ENCODE data around the gene GPR158.

GPR158 gene

DNA sequence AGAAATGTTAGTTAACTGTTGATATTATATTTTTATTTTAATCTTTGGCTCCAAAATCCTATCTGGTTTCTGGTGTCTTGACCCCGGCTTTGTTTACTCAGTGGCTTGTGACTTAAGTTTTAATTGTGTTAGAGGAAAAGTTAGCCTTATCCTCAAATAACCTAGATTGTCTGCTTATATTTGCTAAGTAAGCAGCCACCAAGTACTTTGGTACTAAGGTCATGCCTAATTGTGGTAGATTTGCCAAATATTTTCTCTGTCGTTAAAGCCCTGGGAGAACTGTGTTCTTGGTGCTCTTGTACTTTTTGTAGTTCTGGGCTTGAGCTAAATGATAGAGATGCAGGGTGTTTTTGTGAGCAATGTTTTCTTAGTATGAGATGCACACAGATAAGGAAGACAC is 34.8 kb downstream of the GPR158 start:
- no peak for DNase-seq

DNA sequence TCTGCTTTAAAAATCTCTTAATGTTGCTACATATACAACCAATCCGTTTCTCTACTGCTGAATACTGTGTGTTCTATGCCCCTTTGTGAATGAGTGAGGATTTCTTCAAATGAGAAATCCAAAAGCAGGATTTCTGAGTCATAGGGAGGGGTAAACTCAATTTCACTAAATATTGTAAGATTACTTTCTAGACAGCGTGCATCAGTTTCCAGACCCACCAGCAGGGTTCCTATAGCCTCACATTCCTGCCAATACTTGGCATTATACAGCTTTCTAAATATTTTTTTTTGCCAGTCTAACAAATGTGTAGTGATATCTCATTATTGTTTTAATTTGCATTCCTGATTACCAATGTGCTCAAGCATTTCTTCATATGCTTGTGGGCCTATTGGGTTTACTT is 35.5 kb downstream of the GPR158 start:
- DNase-seq: no peak

DNA sequence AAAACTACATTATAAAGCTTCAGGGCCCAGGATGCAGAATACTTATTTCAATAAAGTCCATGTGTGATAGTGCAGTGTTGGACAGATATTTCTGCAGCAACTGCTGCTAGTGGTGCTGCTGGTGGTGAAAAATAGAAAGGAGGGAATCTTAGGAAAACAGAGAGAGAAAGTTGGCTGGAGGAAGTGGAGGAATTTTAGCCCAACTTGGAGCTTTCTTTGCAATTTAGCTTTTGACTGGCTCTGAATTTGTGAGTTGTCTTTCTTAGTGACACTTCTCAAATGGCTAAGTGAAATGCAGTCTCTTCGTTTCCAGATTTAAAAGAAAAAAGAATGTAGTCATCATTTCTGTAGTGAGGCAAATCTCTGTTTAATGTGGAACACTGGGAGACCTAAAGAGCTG is 45.4 kb downstream of the GPR158 start:
- DNase-seq: no peak

DNA sequence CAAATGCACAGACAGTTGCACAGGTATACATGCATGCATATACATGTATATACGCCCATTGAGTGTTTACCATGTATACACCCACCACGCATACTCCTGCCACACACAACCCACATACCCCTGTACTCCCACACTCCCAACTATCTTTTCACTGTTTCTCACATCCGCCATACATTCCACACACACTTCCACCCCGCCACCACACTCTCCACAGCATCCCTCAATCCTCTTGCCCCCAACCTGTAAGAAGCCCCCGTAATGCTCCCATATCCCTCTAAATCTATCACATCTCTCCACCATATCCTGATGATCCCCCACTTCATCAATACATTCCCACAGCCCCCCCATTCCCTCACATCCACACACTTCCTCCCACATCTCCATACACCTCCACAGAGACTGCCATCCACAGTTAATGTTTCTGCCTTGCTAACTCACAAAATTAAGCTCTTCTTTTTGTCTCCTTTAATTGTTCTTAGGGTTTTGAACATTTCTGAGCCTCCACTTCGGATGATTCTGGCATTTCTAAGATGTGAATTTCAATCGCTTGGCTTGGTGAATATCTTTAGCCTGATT is 47.4 kb downstream of the GPR158 start:
- DNase-seq: no peak

DNA sequence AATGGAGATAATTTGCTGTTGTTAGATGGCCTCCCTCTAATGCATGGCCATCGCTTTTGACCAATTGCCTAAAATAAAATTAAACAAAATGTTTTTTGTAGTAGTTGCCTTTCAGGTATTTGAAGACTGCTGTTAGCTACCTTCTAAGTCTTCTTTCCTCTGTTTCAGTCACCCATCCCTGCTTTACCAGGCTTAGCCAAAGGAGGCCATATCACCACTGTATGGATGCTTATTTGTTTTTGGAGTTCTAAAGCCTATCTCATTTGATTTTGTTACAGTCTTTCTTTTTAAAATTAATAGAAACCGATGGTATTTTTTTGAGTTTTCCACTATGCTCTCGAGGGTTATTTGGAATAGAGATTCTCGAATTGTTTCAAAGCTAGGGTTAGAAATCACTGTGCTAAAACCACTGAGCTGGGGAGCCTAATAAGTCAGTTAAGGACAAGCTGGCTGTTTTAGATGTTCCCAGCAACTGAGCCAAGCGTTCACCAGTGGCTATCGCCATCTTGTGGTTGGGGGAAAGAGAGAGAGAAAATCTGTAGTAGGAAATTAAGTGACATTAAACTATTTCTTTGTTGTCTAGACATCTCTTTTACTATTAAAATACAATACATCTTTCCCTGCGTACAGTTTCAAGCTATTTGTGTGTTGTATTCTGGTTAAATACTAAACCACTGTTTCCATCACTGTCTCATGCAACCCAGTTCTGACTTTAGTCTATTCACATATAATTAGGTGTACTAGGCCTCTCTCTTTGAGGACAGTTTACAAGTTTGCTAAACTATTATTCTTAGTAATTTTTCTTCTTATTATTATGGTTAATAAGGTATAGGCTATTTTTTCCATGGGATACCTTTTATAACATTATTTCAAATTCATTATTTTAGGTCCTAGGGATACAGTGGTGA is 52.2 kb downstream of the GPR158 start:
- peak; percentile 13 for DNase-seq

DNA sequence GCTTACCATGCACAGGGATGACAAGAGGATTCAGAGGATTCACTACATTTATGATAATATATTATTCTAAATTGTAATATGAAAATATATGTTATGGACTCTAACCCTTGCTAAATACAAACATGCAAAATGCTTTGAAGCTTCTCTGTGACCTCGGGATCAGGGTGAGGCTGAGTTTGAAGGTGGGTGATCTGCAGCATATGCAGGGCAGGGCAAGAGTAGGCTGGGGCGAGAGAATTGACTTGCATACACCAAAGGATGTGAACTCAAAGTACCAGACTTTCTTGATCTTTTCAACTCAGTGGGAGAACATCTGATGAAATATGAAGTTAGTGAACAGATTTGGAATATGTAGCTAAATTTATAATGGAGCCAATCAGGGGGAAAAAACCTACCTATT is 57.0 kb downstream of the GPR158 start:
- DNase-seq: no peak

DNA sequence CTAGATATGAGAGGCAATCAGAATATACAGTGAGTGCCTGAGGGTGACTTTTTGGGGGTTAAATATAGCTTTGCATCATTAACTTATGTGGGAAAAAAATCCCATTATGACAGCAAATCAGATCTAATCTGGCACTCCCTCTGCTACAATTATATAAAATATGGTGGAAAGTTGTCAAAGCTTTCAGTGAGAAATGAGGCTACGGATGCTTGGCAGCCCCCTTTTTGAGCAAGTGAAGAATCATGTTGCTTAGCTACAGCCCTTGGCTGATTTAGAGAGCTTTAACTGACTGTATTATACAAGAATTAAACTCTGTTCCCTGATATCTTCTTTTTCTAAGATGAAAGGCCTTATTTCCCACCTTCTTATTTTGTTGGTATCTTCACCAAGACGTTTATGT is 57.4 kb downstream of the GPR158 start:
- no peak for DNase-seq

DNA sequence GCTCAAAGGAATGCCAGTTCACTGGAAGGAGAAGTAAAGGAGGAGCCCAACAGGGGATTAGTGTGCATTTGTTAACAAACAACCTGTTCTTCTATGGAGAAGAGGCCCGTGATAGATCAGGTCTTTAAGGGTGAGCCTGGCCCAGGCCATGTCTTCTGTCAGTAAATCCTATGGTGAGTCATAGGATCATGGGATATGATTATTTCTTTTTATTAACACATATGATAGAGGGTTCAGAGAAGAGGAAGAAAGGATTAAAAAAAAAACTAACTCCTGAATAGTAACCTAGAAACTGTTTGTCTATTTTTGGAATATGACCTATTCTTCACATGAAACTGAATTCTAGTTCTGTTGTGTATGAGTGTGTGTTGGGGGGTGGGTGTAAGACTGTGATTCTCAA is 70.4 kb downstream of the GPR158 start:
- DNase-seq: no peak

DNA sequence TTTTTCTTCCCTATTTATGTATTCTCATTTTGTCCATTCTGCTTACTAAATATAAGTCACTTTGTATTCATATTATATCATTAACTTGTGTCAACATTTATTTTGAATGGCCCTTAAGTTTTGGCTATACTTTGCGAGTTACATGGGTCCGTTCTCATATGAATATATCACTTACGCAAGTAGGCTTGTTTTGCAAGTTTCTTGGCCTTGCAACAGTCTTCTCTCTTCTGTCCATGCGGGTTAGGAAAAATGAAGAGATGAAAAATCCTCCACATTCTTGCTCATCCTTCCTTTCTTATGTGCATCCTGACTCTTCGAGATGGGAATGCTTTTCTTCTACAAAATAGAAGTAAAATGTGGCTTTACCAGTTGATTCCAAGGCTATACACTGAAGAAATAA is 82.8 kb downstream of the GPR158 start:
- no peak for DNase-seq

DNA sequence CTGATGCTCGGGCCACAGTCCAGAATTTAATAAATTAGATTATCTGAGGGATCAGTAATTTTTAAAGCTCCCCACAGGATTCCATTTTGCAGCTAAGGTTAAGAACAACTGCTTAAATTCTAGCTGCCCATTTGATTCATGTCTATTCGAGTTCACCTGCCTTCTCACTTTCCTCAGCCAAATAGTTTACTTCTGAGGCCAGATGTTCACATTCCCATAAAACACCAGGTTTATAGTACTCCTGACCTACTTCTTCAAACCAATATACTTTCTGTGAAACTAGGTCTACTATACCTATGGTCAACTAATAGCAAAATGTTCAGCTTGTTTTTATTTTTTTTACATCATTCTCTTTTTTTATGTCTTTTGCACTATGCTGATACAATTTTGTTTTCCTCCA is 86.3 kb downstream of the GPR158 start:
- no peak for DNase-seq

DNA sequence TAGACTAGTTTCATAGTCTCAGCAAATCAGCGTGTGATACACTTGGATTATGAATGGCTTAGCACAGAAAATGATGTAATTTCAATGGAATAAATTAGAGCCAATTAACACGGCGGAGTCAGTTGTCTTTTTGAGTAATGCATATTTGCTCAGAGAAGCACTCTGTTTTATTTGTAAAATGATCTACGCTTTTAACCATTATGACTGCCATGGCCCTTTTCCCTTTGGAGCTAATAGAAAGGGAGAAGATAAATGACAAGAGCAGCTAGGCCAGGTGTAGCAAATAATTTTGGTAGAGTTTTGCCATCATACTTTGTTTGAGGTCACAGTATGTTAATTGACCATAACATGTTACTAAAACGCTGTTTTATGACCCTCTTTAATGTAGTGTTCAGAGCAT is 86.8 kb downstream of the GPR158 start:
- DNase-seq: peak; percentile 59

DNA sequence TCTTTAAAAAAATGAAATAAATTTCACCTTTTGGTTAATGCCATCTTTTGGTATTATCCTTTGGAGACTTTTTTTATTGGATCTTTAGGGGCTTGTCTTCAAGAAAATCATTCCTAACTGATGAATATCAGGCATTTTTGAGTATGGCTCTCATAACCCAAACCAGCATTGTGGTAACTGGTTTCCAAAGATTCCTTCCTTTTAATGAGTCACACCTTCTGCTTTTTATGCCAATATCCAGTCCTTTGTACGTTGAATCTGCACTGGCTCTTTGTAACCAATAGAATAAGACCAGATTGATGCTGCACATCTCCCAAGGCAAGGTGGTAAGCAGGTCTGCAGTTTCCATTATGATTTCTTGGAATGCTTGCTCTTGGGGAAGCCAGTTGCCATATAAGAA is 89.1 kb downstream of the GPR158 start:
- DNase-seq: no peak

DNA sequence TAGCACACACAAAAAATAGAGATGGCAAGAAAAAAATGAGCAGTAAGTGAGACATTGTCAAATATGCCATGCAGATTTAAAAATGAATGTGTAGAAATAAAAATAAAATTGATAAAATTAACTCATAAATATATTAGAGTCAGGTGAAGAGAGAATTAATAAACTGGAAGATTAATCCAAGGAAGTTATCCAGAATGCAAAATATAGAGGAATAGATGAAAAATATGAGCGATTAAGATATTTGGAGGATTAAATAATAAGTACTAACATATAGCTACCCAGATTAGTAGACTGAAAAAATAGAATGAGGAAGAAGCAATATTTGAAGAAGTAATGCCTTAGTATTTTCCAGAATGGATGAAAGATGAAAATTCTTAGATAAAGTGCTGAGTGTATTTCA is 103.4 kb downstream of the GPR158 start:
- no peak for DNase-seq

DNA sequence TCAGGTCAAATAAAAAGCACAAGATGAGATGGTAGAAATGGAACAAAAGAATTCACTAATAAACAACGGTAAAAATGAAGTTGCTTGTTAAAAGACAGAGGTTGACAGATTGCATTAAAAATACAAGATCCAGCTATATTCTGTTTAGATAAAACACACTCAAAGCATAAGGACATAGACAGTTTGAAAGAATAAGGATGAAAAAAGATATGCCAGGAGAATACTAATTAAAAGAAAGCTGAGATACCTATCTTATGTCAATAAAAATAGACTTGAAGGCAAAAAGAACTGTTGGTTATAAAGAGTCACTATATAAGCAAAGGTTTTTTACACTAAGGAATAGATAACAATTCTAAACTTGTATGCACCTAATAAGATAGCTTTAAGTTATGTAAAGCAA is 105.3 kb downstream of the GPR158 start:
- no peak for DNase-seq

DNA sequence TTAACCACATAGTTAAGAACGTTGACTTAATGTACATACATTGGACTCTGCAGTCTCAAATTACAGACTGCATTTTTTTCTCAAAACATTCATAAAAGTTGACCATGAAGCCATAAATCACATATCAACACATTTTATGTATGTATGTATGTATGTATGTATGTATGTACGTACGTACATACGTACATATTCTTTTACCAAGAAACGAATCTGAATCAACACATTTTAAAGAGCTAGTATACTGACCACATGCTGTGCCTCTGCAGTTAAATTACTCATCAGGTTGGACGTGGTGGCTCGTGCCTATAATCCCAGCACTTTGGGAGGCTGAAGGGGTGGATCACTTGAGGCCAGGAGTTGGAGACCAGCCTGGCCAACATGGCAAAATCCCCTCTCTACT is 105.8 kb downstream of the GPR158 start:
- no peak for DNase-seq

DNA sequence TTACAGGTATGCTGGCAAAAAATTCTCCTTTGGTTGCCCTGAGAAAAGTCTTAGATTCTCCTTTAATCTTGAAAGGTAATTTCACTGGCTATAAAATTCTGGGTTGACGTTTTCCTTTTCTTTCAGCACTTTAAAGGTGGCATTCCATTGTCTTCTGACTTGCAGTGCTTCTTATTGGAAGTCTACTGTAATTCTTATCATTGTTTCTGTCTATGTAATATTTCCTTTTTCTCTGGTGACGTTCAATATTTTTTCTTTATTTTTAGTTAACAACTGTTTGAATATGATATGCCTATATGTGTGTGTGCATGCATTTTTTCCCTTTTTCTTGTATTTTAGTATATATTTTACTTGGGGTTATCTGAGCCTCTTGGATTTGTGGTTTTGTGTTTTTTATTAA is 111.0 kb downstream of the GPR158 start:
- no peak for DNase-seq

DNA sequence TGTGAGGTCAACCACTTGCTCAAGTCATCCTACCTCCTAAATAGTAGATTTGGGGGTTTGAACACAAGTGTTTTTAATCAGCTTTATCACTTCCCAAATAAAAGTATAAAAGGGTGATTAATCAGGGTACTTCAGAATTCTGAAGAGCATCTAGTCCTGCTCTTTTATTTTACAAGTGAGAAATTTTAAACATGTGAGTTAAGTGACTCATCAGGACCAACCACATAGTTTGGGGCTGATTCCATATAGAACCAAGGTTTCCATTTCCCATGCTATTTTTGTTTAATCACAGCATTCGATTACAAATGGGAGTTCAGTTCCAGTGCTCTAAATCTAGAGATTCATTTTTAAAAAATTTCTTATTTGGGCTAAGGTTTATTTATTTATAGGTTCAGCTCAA is 113.4 kb downstream of the GPR158 start:
- no peak for DNase-seq

DNA sequence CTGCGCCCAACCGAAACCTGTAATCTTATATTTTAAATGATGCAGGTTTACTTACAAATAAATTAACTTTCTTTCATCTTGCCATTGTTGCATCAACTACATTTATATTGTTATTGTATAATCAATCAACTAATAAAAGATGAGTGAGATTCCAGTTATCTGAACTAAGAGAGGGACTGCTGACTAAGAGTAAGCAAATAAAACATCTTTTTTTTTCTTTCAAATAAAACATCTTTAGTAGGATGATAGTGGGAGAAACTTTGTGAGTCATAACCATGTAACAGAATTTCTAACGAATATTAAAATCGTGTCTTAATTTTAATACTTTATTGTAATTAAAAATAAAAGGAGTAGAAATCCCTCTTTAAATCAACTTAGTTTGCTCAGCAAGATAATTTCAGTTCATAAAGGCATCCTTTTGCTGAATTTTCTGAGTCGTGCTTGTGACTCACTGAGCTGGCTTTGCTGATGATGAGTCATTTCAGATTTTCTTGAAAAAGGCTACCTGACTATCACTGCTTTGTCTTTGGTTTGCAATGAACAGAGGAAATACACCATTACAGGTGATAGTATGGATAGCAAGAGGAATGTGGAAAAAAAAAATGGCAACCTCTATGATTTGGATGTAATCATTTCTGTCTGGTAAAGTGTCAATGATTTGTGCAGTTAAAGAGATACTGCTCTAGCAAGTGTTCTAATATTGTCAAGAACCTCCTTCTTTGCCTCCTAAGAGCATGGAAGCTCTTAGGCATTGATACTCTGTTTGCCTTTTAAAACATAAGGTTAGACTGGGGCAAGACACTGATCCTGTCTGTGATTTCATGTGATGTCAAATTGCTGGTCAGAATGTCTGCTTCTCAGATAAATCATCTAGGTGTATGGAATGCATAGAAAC is 119.5 kb downstream of the GPR158 start:
- no peak for DNase-seq

DNA sequence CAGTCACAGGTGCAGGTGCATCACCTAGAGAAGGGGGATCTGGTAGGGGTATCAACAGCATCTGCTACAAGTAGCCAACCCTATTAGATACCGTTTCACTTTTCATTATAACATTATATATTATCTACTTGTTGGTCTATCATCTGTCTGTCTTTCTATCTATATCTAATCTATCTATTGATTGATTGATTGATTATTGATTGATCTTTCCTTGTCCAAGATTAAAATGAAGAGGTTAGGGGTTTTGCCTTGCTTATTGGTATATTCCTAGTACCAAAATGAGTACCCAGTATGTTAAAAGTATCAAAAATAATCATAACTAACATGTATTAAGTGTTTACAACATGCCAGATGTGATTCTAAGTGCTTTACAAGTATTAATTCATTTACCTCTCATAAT is 121.5 kb downstream of the GPR158 start:
- DNase-seq: no peak

DNA sequence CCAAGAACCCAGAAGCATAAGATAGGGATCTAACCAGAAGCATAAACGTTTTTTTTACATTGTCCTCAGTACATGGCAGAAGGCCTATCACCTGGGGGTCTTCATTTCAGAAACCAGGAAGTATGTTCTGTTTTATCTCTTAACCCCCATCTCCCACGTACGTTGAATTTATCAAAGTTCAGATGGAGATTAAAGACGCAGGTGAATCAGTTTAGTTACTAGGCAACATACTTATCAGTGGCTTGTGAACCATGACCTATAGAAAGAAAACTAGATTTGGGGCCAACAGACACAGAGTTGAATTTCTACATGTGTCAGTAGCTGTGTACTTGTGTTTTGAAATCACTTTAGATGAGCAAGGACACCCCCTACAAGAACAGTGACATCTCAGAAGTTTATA is 122.7 kb downstream of the GPR158 start:
- no peak for DNase-seq

DNA sequence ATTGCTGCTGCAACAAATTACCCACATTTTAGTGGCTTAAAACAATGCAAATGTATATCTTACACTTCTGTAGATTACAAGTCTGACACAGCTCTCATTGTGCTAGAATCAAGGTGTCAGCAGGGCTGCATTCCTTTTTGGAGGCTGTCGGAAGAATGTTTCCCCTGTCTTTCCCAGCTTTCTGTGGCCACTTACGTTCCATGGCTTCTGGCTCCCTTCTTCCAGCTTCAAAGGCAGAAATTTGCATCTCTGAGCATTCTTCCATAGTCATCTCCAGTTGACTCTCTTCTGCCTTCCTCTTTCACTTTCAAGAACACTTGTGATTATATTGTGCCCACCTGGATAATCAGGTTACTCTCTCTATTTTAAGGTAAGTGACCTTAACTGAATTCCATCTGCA is 125.3 kb downstream of the GPR158 start:
- DNase-seq: no peak

DNA sequence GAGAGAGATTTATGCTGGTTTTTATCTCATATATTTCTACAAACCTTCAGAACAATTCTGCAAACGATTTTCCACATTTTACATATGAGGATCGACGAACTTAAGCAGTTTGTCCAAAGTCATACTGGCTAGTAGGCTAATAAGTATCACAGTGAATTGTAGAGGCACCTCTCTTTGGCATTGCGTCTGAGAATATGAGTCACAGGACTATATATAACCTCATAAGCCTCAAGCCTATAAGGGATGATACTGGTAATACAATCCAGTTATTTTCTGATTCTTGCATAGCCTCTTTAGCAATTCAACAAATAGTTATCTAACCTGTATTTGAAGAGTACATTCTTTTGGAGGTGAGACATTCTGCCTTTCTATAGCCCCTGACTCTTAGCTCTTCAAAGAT is 129.8 kb downstream of the GPR158 start:
- DNase-seq: no peak

DNA sequence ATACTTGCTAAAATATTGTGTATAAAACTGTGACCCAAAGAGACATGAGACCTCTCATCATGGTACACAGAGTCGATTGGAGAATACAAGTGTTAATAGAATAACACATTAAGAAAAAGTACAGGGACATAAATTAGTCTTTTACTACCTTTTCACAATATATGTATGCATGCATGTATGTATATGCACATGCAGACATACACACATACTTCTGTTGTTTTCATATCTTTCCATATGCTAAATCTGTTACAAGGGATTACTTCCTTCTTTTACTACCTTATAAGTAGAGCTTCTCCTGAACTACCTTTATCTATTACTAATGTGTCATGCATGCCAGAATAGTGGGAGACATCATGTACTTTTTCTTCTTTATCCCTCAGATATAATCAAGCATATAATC is 131.6 kb downstream of the GPR158 start:
- no peak for DNase-seq

DNA sequence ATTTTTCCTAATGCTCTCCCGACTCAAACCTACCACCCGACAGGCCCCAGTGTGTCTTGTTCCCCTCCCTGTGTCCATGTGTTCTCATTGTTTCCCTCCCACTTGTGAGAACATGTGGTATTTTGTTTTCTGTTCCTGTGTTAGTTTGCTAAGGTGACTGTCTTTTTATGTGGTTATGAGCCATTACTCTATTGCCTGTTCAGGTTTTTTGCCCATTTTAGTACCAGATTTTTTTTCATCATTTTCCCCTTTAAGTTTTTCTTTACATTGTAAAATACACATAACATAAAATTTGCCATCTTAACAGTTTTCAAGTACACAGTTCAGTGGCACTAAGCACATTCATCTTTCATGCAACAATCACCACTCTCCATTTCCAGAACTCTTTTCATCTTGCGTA is 133.5 kb downstream of the GPR158 start:
- no peak for DNase-seq

Measured in COR-L47 (cell line).